Right lobe of liver (tissue), 6 donors: ENCODE results near the gene PRM1. TPM values are rescaled to one million over a fixed set of nuclear protein-coding genes. Genes with fewer than 3 reads are reported as not detected.

Experiments
- ATAC-seq, 4 donors: fragments of 200-7000 bp; cut with Tn5 transposase; one replicate each; pipeline ENCODE4 v1.9.1; 2020; ENCODE audit warnings: mild to moderate bottlenecking in 4 of 4, moderate library complexity in 4 of 4
- DNase-seq, 3 donors: peaks; one replicate each; pipeline ENCODE4 v3.0.0-alpha.2; 2020
- H3K27ac ChIP-seq, 3 donors: fragments of 200-600 bp; one replicate each; pipeline ENCODE4 v1.8.0; 2022
- H3K27me3 ChIP-seq, 2 donors: fragments of 200-600 bp; one replicate each; pipeline ENCODE4 v1.8.0; 2022
- H3K36me3 ChIP-seq, 4 donors: fragments of 200-600 bp; sonication (generic) in 1 of 4; one replicate each; pipeline versions ENCODE4 v1.5.1 to v1.8.0; 2017 to 2022; ENCODE audit warnings: control low read depth in 1 of 4
- H3K4me1 ChIP-seq, 4 donors: fragments of 200-600 bp; sonication (generic) in 1 of 4; one replicate each; pipeline versions ENCODE4 v1.5.1 to v1.8.0; 2017 to 2022; ENCODE audit warnings: control low read depth in 1 of 4
- H3K4me3 ChIP-seq, 3 donors: fragments of 200-600 bp; one replicate each; pipeline ENCODE4 v1.8.0; 2022
- H3K9me3 ChIP-seq, 4 donors: fragments of 200-600 bp; sonication (generic) in 1 of 4; one replicate each; pipeline versions ENCODE4 v1.5.1 to v1.8.0; 2017 to 2022; ENCODE audit warnings: control low read depth in 1 of 4
- CTCF ChIP-seq, 4 donors: fragments of 200-600 bp in 3 of 4; fragments of 450-650 bp in 1 of 4; IDR thresholded peaks; one replicate each; pipeline versions ENCODE4 v1.5.1 to v1.8.0; 2016 to 2022; ENCODE audit warnings: antibody characterized with exemption in 4 of 4, mild to moderate bottlenecking in 2 of 4
- POLR2A ChIP-seq: fragments of 450-650 bp; IDR thresholded peaks from one replicate; pipeline ENCODE4 v1.6.1; 2017; ENCODE audit warnings: antibody characterized with exemption, mild to moderate bottlenecking
- WGBS: methylation state at CpG from one replicate; pipeline ENCODE4 v1.1.6; 2018; ENCODE audit warnings: low coverage, low lambda C conversion rate; ENCODE audit not compliant: insufficient coverage; ENCODE audit errors: missing lambda C conversion rate; 5-methylcytosine and 5-hydroxymethylcytosine counted together
- intact Hi-C, 2 donors: fragments of 100-400 bp; cut with DNase I; formaldehyde crosslinking; loops; one replicate each; pipeline versions ENCODE4 v1.11.2 to v1.14.1; 2022
- total RNA-seq, 6 experiments: library from RNA; depleted of rRNA in 2 of 6; stranded (reverse); fragments of >200 nt in 2 of 6; fragmentation: NEBNext Ultra II Directional in 3 of 6; extraction: Animal tissue kit (Norgen Biotek cat#: 25700) in 3 of 6; gene quantifications; one replicate each; pipeline versions ENCODE4 v1.1.0 to v1.2.4, GENCODE V29; 2016 to 2023
- donor health status: DM: no; HTN: yes; CAD: no.
- donor health status: DM: no; HTN: no; CAD: no.
- donor health status: DM: no; HTN: no; CAD: no.
- donor health status: DM: no; HTN: yes; CAD: no.
- donor health status: DM: no; HTN: yes; CAD: no.

PRM1 gene
- total RNA-seq, 6 experiments from 2014 or later: not detected

GRCh38 chr16:11262915-11263314 lies 18.2 kb downstream of the PRM1 start:
- intact Hi-C loops: loop anchor here in 1 of 2 donors (10.0 kb wide), 1 partner anchor 82 kb away; the partner anchor contains the start of gene RMI2
- Histone ChIP-seq H3K4me3 (no peak overlapping the region), H3K27ac (no peak overlapping the region), H3K4me1 (peaks cover 0 to 16% (median 5%) of the 10 kb centered on the region in 4 donors), H3K27me3 (no peaks in the 10 kb centered on the region), H3K36me3 (no peaks in the 10 kb centered on the region), H3K9me3 (no peaks in the 10 kb centered on the region)
- TF ChIP-seq POLR2A (no peak), CTCF (IDR thresholded peaks at IDR 0.05) (no peak)
- ATAC-seq (no peak), DNase-seq (no peak)
- 77% methylated on average over 8 of the region's 8 CpGs for WGBS

- no peak for DNase-seq
- no peaks in the 10 kb centered on the region for H3K9me3 ChIP-seq
- H3K27ac ChIP-seq: no peak overlapping the region
- no peak for ATAC-seq
- WGBS: 80% methylated on average over 2 of the region's 3 CpGs
- H3K4me1 ChIP-seq: peaks cover 0 to 21% (median 5%) of the 10 kb centered on the region in 4 donors
- H3K4me3 ChIP-seq: no peak overlapping the region
- H3K36me3 ChIP-seq: no peaks in the 10 kb centered on the region
- intact Hi-C loops: loop anchor here in 1 of 2 donors (10.0 kb wide), 1 partner anchor 84 kb away; the partner anchor contains the start of gene RMI2
- H3K27me3 ChIP-seq: no peaks in the 10 kb centered on the region
- TF ChIP-seq CTCF (IDR thresholded peaks at IDR 0.05) (no peak), POLR2A (no peak)
Observed at GRCh38 chr16:11260596-11260966, 20.5 kb downstream of the PRM1 start.

- H3K9me3 ChIP-seq: no peaks in the 10 kb centered on the region
- 94% methylated on average over 6 of the region's 12 CpGs for WGBS
- intact Hi-C loops: loop anchor here (5.0 to 10.0 kb wide), 3 partner anchors 55 to 288 kb away; partner anchors contain the start of gene RMI2 (in 1 of the 2)
- H3K27me3 ChIP-seq: no peaks in the 10 kb centered on the region
- TF ChIP-seq POLR2A: no peak
- TF ChIP-seq CTCF (IDR thresholded peaks at IDR 0.05): no peak
- ATAC-seq (no peak), DNase-seq (peak in 1 of 3 donors; percentile 67)
- peaks cover 0 to 24% (median 6%) of the 10 kb centered on the region in 4 donors for H3K4me1 ChIP-seq
- no peak overlapping the region for H3K4me3 ChIP-seq
- H3K36me3 ChIP-seq: no peaks in the 10 kb centered on the region
- peak overlapping the region; percentile 63 to 89 (median 66) for H3K27ac ChIP-seq
Observed at GRCh38 chr16:11259655-11260595, 21.2 kb downstream of the PRM1 start.

- WGBS: 18% methylated on average over 8 of the region's 15 CpGs
- H3K27ac ChIP-seq: peak overlapping the region; percentile 63 to 89 (median 66)
Observed at GRCh38 chr16:11258553-11259492, 22.3 kb downstream of the PRM1 start.

More at GRCh38 chr16:11258553-11259492, 22.3 kb downstream of the PRM1 start:
- intact Hi-C loops: loop anchor here (5.0 to 10.0 kb wide), 2 partner anchors 54 to 287 kb away; no protein-coding TSS in a partner anchor
- H3K9me3 ChIP-seq: no peaks in the 10 kb centered on the region
- peaks cover 0 to 31% (median 9%) of the 10 kb centered on the region in 4 donors for H3K4me1 ChIP-seq
- no peaks in the 10 kb centered on the region for H3K36me3 ChIP-seq
- TF ChIP-seq CTCF (IDR thresholded peaks at IDR 0.05) (no peak), POLR2A (no peak)
- H3K27me3 ChIP-seq: no peaks in the 10 kb centered on the region
- peak overlapping the region; percentile 14 to 52 (median 51) for H3K4me3 ChIP-seq
- peak; percentile 80 to 93 (median 90) for DNase-seq
- peak; percentile 36 to 62 (median 52) for ATAC-seq
